ENCODE measurements around the gene PNPLA6.

- TF ChIP-seq EZH2 (IDR thresholded peaks at IDR 0.05; ENCODE audit: low read length), result no peak
- no peak for TF ChIP-seq CTCF (optimal IDR thresholded peaks at IDR 0.05 in 1 of 3, IDR thresholded peaks at IDR 0.05 in 1 of 3, conservative IDR thresholded peaks at IDR 0.05 in 1 of 3; ENCODE audit: extremely low read depth in 1 of 3, insufficient read depth in 2 of 3, low read length in 3 of 3)
Measured at GRCh38 chr19:7554565-7554964, 19.0 kb downstream of the PNPLA6 start.

All from keratinocyte (primary cell).